Endothelial cell (in vitro differentiated cells): ENCODE measurements around the gene CDH15. TPM values are rescaled to one million over a fixed set of nuclear protein-coding genes. Genes with fewer than 3 reads are reported as not detected.

Experiments
- DNase-seq: peaks from one replicate; pipeline ENCODE4 v3.0.0; 2021; ENCODE audit warnings: low spot score
- H3K27ac Mint-ChIP-seq: one replicate; pipeline ENCODE4 v1.8.0; 2021; ENCODE audit warnings: mixed read lengths, inconsistent platforms; ENCODE audit not compliant: unreplicated experiment
- H3K27me3 Mint-ChIP-seq: one replicate; pipeline ENCODE4 v1.8.0; 2021; ENCODE audit warnings: mild to moderate bottlenecking, moderate library complexity, mixed read lengths, inconsistent platforms; ENCODE audit not compliant: unreplicated experiment
- H3K36me3 Mint-ChIP-seq: one replicate; pipeline ENCODE4 v1.8.0; 2021; ENCODE audit warnings: mild to moderate bottlenecking, low read depth, mixed read lengths, inconsistent platforms; ENCODE audit not compliant: unreplicated experiment
- H3K4me1 Mint-ChIP-seq: one replicate; pipeline ENCODE4 v1.8.0; 2021; ENCODE audit warnings: mild to moderate bottlenecking, mixed read lengths, inconsistent platforms; ENCODE audit not compliant: unreplicated experiment
- H3K4me3 Mint-ChIP-seq: one replicate; pipeline ENCODE4 v1.8.0; 2021; ENCODE audit warnings: mild to moderate bottlenecking, mixed read lengths, inconsistent platforms; ENCODE audit not compliant: unreplicated experiment
- H3K9me3 Mint-ChIP-seq: one replicate; pipeline ENCODE4 v1.8.0; 2021; ENCODE audit warnings: mixed read lengths, inconsistent platforms; ENCODE audit not compliant: unreplicated experiment
- CTCF ChIP-seq: fragments of 200-600 bp; sonication (generic); IDR thresholded peaks from one replicate; pipeline ENCODE4 v1.5.0; 2021; ENCODE audit warnings: antibody characterized with exemption; ENCODE audit not compliant: unreplicated experiment
- total RNA-seq: library from RNA; stranded (reverse); fragmentation: NEBNext Ultra II Directional; extraction: Animal tissue kit (Norgen Biotek cat#: 25700); gene quantifications from one replicate; pipeline ENCODE4 v1.2.1, GENCODE V29; 2021; ENCODE audit not compliant: unreplicated experiment

Gene CDH15
- total RNA-seq, 1 donor from 2014 or later, result not detected

- Mint-ChIP-seq H3K27me3 (peaks cover 2% of the 10 kb centered on the region), H3K4me3 (no peak overlapping the region), H3K4me1 (no peaks in the 10 kb centered on the region), H3K27ac (no peak overlapping the region), H3K9me3 (no peaks in the 10 kb centered on the region), H3K36me3 (no peaks in the 10 kb centered on the region)
- TF ChIP-seq CTCF, result no peak
- DNase-seq, result no peak
Measured at GRCh38 chr16:89197033-89197632, 25.6 kb downstream of the CDH15 start.

- Mint-ChIP-seq H3K4me1 (peaks cover 3% of the 10 kb centered on the region), H3K9me3 (no peaks in the 10 kb centered on the region), H3K27ac (no peak overlapping the region), H3K36me3 (peaks cover 3% of the 10 kb centered on the region), H3K4me3 (no peak overlapping the region), H3K27me3 (peaks cover 5% of the 10 kb centered on the region)
- TF ChIP-seq CTCF, result no peak
- no peak for DNase-seq
Measured at GRCh38 chr16:89197633-89198416, 26.3 kb downstream of the CDH15 start.

- H3K4me3 Mint-ChIP-seq, result no peak overlapping the region
- no peak overlapping the region for H3K27ac Mint-ChIP-seq
- TF ChIP-seq CTCF, result no peak
- peaks cover 12% of the 10 kb centered on the region for H3K27me3 Mint-ChIP-seq
- peaks cover 7% of the 10 kb centered on the region for H3K4me1 Mint-ChIP-seq
- H3K36me3 Mint-ChIP-seq, result peaks cover 8% of the 10 kb centered on the region
- no peak for DNase-seq
- no peaks in the 10 kb centered on the region for H3K9me3 Mint-ChIP-seq
Measured at GRCh38 chr16:89198417-89199240, 27.1 kb downstream of the CDH15 start.

GRCh38 chr16:89199241-89200123 lies 27.9 kb downstream of the CDH15 start:
- H3K9me3 Mint-ChIP-seq, result no peaks in the 10 kb centered on the region
- H3K36me3 Mint-ChIP-seq, result peaks cover 8% of the 10 kb centered on the region
- H3K27me3 Mint-ChIP-seq, result peaks cover 15% of the 10 kb centered on the region
- H3K27ac Mint-ChIP-seq, result no peak overlapping the region
- TF ChIP-seq CTCF, result no peak
- peaks cover 7% of the 10 kb centered on the region for H3K4me1 Mint-ChIP-seq
- no peak overlapping the region for H3K4me3 Mint-ChIP-seq
- no peak for DNase-seq
